ENCODE measurements around the gene PRTG. TPM values are rescaled to one million over a fixed set of nuclear protein-coding genes. Genes with fewer than 3 reads are reported as not detected.
"Not testable (repeated sequence)": the region's sequence is repeated elsewhere in the genome, so short reads cannot be mapped to it uniquely, and the experiment has no call there.

Gene PRTG
- total RNA-seq, 1 donor from 2014 or later: 11.9 TPM

DNA sequence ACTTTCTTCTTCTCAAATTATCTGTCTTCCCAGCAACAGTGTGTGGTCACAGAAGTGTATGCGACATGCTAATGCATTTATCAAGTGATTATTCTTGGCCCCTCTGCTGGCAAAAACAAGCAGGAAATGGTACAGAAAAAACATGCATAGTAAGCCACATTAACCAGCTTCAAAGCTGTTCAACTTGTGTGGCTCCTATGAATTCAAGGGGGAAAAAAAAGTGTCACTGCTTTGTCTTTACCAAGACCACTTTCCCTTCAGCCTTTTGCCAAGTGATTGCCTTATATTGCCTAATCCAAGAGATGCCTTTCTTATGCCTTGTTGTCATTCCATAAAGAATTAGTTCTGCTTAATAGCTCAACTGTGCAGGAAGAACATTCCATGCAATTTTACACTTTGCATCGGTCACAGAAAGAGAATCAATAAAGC, 39.1 kb downstream of the PRTG start:
- no peak for DNase-seq (ENCODE audit: extremely low read depth, low read depth, low spot score)

- DNase-seq (ENCODE audit: extremely low read depth, low read depth, low spot score): no peak
Measured at GRCh38 chr15:55700876-55701275, 42.1 kb downstream of the PRTG start.

DNA sequence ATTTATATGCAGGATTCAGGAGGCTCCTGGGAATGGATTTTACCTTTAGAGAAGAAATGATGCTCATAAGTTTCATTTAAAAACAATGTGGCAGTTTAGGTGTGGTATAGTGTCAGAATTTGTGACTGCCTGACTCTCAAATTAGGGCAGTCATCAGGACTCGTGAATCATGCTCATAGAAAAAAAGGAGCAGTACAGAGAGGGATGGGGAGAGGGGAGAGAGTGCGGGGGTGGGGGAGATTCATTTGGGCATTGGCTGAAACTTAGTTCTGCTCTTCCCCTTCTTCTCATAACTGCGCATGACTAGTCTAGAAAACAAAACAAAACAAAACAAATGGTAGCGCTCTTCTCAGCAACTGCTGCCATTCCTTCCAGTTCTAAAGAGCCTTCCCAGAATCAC, 44.3 kb downstream of the PRTG start:
- no peak for DNase-seq (ENCODE audit: extremely low read depth, low read depth, low spot score)

DNA sequence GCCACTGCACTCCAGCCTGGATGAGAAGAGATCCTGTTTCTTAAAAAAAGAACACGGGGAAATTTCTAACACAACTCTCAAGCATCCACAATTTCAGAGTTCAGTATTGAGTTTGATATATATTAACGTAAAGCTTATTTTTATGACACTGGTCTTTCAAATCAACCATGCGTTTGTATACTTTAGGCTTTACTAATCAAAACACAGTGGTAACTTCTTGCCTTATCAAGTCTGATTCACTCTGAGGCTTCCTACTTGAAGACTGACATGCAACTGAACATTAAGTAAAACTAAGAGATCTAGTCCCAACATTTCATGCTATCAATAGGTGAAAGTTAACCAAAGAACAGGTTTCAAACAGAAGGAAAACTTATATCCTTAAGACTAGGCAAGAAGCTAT, 46.7 kb downstream of the PRTG start:
- no peak for DNase-seq (ENCODE audit: extremely low read depth, low read depth, low spot score)

DNA sequence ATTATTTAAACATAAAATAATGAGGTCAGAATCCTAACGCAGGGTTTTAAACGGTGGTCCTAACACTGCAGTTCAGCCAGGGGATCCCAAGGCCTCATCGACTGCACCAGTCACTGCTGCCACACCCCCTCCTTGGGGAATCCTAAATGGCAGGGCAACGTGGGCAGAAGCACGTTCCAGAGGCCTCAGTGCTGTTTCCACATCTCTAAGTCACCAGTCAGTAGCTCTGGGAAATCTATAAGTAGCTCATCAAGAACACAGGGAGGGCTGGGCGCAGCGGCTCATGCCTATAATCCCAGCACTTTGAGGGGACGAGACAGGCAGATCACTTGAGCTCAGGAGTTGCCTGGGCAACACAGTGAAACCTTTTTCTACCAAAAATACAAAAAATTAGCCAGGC, 47.5 kb downstream of the PRTG start:
- DNase-seq (ENCODE audit: extremely low read depth, low read depth, low spot score): no peak

DNA sequence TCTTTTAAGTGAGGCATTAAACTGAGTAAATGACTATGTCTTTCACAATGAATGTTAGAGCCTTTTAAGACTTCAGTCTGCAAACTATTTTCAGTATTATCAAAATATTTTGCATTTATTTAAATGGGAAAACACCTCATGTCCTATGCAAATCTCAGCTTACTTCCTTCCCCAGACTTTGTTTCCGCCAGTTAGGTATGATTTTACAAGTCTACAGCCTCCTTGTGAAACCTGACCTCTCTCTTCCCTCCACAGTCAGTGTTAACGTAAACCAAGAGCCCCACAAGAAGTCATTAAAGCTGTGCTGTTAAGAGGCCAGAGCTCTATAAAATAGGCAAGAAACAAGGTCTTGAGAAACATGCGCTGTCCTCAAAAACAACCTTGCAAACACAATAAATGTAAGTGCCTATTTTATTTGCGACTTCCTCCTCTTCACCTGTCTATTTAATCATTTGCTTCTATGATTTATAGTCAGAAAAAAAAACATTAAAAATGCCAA, 48.3 kb downstream of the PRTG start:
- DNase-seq (ENCODE audit: extremely low read depth, low read depth, low spot score): no peak

DNA sequence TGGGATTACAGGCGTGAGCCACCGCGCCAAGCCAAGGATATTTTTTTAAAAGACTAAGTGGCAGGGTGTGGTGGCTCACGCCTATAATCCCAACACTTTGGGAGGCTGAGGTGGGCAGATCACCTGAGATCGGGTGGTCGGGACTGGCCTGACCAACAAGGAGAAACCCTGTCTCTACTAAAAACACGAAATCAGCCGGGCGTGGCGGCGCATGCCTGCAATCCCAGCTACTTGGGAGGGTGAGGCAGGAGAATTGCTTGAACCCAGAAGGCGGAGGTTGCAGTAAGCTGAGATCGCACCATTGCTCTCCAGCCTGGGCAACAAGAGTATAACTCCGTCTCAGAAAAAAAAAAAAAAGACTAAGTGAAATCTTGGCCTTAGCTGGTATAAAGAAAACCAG, 49.8 kb downstream of the PRTG start:
- not testable (repeated sequence) for DNase-seq (ENCODE audit: extremely low read depth, low read depth, low spot score)

DNA sequence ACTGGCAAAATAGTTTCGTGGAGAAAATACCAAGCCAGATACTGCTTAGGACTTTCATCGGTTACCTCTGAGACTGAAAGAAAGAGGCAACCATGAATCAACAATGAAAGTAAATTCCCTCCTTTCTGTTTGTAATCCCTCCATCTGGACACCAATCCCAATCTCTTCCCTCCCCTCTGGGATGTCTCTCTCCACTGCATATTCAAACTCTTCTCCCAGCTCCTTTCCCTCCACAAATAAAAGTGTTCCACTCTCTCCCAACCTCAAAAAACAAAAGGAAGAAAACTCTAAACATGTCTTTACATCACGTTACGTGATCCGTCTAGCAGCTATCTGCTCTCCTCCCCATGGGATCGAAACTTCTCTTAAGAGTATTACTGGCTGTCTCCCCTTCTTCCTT, 55.2 kb downstream of the PRTG start:
- no peak for DNase-seq (ENCODE audit: extremely low read depth, low read depth, low spot score)

- DNase-seq (ENCODE audit: extremely low read depth, low read depth, low spot score): no peak
Measured at GRCh38 chr15:55685286-55685685, 57.7 kb downstream of the PRTG start.

GRCh38 chr15:55683376-55683775, 59.6 kb downstream of the PRTG start:
- no peak for DNase-seq (ENCODE audit: extremely low read depth, low read depth, low spot score)

- no peak for DNase-seq (ENCODE audit: extremely low read depth, low read depth, low spot score)
Measured at GRCh38 chr15:55681631-55682030, 61.3 kb downstream of the PRTG start.

DNA sequence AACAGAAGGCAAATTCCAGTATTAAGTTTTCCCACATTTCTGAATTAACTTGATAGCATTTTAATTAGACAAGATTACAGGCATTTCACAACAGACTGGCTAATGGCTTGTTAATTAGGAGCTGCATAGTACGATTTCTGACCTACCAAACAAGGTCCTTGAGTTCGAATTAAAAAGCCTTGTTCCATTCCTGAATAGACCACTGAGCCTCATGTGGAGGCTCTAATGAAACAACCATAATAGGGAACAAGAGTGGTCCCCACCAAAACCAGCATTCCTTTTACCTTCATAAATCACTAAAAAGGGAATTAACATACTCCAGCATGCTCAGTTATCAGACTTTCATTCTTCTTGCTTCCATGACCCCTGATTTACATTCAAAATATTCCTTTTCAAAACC, 66.4 kb downstream of the PRTG start:
- no peak for DNase-seq (ENCODE audit: extremely low read depth, low read depth, low spot score)

- no peak for DNase-seq (ENCODE audit: extremely low read depth, low read depth, low spot score)
Measured at GRCh38 chr15:55673287-55673686, 69.7 kb downstream of the PRTG start.

GRCh38 chr15:55669270-55669669, 73.7 kb downstream of the PRTG start:
- DNase-seq (ENCODE audit: extremely low read depth, low read depth, low spot score): no peak

DNA sequence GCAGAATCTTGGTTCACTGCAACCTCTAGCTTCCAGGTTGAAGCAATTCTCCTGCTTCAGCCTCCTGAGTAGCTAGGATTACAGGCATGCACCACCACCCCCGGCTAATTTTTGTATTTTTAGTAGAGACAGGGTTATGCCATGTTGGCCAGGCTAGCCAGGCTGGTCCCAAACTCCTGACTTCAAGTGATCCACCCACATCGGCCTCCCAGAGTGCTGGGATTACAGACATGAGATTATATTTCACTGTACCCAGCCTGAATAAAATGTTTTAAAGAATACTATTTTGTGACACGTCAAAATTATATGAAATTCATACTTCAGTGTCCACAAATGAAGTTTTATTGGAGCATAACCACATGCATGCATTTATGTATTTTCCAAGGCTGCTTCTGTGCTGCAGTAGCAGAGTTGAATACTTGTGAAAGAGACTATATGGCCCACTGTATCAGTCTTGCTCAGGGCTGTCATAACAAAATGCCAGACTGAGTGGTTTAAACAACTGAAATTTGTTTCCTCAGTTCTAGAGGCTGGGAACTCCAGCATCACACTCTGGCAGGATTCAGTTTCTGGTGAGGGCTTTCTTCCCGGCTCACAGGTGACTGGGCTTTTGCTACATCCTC, 77.2 kb downstream of the PRTG start:
- no peak for DNase-seq (ENCODE audit: extremely low read depth, low read depth, low spot score)

GRCh38 chr15:55661428-55661827, 81.5 kb downstream of the PRTG start:
- DNase-seq (ENCODE audit: extremely low read depth, low read depth, low spot score): no peak

DNA sequence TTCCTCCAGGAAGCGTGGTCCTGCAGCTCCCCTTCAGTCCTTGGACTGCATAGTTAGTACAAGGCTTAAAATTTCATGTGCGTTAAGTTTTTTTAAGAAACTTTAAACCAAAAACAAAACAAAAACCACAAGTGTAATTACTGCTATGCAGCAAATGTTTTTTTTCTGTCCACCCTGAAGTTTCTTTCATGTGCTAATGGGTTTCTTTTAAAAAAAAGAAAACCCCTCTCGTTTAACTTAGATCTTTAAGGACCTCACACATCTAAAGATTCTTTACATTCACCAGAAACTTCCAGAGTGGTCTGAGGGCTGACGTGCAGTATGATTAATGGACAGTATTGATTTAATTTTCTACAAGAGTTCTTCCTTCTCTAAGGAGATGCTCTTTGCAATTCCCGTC, 82.8 kb downstream of the PRTG start:
- no peak for DNase-seq (ENCODE audit: extremely low read depth, low read depth, low spot score)

DNA sequence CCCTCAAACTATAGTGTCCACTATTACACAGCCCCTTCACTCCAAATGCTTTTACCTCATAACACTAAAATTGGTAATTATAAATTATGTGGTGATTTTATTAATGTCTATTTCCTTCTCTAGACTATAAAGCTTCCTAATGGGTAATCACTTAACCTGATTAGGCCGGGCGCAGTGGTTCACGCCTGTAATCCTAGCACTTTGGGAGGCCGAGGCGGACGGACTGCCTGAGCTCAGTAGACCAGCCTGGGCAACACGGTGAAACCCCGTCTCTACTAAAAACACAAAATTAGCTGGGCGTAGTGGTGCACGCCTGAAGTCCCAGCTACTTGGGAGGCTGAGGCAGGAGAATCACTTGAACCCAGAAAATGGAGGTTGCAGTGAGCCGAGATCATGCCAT, 83.5 kb downstream of the PRTG start:
- no peak for DNase-seq (ENCODE audit: extremely low read depth, low read depth, low spot score)

GRCh38 chr15:55658886-55659285, 84.1 kb downstream of the PRTG start:
- DNase-seq (ENCODE audit: extremely low read depth, low read depth, low spot score): no peak

DNA sequence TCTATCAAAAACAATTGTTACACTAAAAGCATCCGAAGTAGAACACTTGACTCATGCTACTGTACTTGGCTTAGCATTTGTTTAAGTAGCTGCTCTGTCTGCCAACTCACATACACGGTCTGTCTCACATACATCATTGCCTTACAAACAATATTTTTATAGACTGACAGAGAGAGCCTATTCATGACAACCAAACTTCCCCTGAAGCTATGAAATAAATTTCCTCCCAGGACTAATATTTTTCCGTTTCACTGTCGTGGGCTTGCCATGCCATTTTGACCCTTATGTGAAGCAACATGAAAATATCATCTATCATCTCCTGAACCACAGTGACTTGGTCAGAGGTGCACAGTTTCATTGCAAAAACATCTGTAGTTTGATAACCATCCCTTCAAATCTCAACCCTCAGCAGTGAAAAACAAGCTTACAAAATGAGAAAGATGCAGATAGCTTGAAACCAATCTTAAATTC, 88.4 kb downstream of the PRTG start:
- no peak for DNase-seq (ENCODE audit: extremely low read depth, low read depth, low spot score)

DNA sequence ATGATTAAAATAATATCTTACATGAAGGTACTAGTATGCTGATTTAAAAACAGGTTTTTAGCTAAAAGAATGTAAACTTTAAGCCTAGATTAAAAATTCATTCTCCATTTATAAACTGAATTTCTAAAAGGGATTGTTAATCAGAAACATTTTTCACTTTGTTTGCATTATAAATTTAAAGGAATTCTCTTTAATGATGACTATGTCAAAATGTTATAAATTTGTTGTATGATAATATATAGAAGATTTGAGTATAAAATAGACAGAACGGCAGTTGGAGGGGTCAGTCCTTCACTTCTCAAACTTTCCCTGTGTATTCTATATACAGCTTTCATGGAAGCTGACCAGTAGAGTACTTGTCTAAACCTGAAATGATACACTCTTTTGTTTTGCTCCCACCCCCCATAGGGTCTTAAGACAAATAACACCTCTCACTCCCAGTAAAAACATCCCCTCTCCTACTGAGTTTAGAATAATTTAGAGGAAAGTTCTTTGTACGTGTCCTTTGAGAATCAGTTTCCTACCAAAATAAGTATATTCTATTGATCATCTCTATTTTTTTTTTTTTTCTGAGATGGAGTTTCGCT, 90.0 kb downstream of the PRTG start:
- no peak for DNase-seq (ENCODE audit: extremely low read depth, low read depth, low spot score)

- no peak for DNase-seq (ENCODE audit: extremely low read depth, low read depth, low spot score)
Measured at GRCh38 chr15:55652359-55652758, 90.6 kb downstream of the PRTG start.

DNA sequence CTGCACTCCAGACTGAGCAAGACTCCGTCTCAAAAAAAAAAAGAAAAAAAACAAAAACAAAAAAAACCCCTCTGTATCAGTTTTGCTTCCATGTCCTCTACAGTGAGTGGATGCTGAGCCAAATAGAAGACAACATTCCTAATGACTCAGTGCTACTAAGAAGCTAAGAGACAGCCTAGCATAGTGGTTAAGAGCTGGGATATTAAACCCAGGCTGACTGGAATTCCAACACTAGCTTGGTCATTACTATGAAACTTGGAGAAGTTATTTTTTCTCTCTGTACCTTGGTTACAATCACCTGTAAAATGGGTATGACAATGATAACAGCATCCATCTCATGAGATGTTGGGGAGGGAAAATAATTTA, 93.9 kb downstream of the PRTG start:
- no peak for DNase-seq (ENCODE audit: extremely low read depth, low read depth, low spot score)

Measured in glomerular endothelial cell (primary cell).